ENCODE measurements around the gene ZNF30.
"Not testable (repeated sequence)": the region's sequence is repeated elsewhere in the genome, so short reads cannot be mapped to it uniquely, and the experiment has no call there.

ZNF30 gene

DNA sequence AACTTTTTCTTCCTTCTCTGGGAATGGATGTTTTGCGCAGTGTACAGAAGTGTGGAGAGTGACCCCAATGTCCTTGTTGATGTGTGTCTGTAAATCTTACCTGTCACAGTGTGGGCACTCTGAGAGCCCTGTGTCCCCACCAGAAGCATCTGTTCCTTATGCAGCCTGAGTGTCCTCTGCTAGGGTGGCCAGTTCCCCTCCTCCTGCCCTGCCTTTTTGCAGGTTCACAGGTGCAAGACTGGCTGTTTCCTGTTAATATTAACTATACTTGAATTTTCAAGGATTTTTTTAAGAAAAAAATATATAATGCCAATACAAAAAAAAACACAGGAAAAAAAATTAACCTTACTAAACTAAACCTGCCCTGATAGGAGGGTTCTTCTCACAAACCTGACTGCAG lies 61.4 kb downstream of the ZNF30 start:
- DNase-seq (ENCODE audit: low read depth): no peak
- H3K4me3 ChIP-seq (ENCODE audit: low read length): no peak overlapping the region
- TF ChIP-seq, protein P1, sequence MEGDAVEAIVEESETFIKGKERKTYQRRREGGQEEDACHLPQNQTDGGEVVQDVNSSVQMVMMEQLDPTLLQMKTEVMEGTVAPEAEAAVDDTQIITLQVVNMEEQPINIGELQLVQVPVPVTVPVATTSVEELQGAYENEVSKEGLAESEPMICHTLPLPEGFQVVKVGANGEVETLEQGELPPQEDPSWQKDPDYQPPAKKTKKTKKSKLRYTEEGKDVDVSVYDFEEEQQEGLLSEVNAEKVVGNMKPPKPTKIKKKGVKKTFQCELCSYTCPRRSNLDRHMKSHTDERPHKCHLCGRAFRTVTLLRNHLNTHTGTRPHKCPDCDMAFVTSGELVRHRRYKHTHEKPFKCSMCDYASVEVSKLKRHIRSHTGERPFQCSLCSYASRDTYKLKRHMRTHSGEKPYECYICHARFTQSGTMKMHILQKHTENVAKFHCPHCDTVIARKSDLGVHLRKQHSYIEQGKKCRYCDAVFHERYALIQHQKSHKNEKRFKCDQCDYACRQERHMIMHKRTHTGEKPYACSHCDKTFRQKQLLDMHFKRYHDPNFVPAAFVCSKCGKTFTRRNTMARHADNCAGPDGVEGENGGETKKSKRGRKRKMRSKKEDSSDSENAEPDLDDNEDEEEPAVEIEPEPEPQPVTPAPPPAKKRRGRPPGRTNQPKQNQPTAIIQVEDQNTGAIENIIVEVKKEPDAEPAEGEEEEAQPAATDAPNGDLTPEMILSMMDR (conservative IDR thresholded peaks at IDR 0.05; ENCODE audit: low read depth, low read length): no peak

DNA sequence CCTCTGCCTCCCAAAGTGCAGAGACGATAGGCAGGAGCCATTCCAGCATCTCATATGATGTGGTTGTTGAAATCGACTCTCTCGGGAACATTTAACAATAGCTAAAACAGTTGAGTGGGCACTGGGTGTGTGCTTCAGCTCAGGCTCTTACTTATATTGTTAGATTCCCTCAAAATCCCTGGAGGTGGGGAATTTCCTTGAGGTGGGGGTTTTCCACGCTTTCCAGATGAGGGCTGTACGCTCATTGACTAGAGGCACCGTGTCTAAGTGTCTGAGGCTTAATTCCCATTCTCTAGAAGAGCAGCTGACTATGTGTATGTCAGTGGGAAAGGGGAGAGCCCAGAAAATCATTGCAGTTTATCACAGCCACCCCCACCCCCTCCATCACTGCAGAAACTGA lies 62.6 kb downstream of the ZNF30 start:
- no peak for DNase-seq (ENCODE audit: low read depth)
- H3K4me3 ChIP-seq (ENCODE audit: low read length): no peak overlapping the region
- TF ChIP-seq, protein P1 (conservative IDR thresholded peaks at IDR 0.05; ENCODE audit: low read depth, low read length): no peak

DNA sequence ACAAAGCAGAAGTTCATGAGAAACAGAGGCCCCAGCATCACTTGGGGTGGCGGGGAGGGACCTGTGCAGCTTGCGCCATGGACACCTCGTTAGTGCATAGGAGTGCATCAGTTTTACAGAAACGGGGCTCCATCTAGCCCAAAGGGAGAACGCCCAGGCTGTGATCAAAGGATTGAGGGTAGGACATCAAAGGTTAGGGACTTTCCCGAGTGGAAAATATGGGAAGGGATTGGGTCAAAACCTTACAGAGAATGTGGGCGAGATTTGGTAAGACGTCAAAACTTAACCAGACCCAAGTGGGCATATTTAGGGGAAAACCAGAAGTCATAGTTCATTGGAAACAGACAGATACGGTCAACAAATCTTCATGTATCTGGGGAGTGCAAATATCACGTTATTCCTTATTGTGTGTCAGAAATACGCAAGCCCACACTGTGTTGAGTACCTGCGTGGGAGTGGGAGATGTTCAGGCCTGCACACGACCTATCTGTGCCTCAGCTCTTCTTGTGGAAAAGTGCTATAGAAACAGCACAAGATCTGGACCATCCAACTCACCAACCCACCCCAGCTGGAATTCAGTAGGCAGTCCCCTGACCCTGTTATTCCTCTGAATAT lies 64.0 kb downstream of the ZNF30 start:
- TF ChIP-seq, protein P1 (conservative IDR thresholded peaks at IDR 0.05; ENCODE audit: low read depth, low read length): no peak
- DNase-seq (ENCODE audit: low read depth): no peak
- H3K4me3 ChIP-seq (ENCODE audit: low read length): no peak overlapping the region

DNA sequence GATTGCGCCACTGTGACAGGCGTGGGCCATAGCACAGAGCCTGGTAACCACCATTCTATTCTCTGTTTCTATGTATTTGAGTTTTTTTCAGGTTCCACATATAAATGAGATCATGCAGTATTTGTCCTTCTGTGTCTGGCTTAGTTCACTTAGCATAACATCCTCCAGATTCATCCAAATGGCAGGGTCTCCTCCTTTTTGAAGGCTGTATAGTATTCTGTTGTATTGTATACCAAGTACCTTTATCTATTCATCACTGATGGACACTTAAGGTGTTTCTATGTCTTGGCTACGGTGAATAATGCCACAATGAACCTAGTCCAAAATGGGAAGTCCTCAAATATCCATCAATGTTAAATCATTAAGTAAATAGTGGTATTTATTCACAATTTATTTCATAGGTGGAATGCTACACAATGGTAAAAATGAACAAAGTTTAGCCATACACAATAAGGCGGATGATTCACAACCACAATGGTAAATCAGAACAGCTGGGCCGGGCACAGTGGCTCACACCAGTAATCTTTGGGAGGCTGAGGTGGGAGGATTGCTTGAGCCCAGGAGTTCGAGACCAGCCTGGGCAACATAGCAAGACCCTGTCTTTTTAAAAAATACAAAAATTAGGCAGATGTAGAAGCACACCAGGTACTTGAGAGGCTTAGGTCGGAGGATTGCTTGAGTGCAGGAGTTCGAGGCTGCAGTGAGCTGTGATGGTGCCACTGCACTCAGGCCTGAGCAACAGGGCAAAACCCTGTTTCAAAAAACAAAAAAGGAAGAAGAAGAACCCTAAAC lies 65.0 kb downstream of the ZNF30 start:
- TF ChIP-seq, protein P1 (conservative IDR thresholded peaks at IDR 0.05; ENCODE audit: low read depth, low read length): no peak
- H3K4me3 ChIP-seq (ENCODE audit: low read length): no peak overlapping the region

DNA sequence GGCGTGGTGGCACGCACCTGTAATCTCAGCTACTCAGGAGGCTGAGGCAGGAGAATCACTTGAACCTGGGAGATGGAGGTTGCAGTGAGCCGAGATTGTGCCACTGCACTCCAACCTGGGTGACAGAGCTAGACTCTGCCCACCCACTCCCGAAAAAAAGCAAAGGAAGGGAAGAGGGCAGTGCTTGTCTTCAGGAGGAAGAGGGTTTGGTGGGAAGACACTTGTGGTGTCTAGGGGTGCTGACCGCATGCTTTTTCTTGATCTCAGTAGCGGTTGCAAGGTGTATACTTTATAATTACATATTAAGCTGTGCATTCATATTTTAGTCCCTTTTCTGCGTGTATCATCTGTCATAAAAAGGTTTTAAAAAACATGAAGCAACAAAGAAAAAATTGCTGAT lies 65.9 kb downstream of the ZNF30 start:
- not testable (repeated sequence) for H3K4me3 ChIP-seq (ENCODE audit: low read length); DNase-seq (ENCODE audit: low read depth)

More for the DNA sequence above, 65.0 kb downstream of the ZNF30 start:
- no peak for DNase-seq (ENCODE audit: low read depth)

DNA sequence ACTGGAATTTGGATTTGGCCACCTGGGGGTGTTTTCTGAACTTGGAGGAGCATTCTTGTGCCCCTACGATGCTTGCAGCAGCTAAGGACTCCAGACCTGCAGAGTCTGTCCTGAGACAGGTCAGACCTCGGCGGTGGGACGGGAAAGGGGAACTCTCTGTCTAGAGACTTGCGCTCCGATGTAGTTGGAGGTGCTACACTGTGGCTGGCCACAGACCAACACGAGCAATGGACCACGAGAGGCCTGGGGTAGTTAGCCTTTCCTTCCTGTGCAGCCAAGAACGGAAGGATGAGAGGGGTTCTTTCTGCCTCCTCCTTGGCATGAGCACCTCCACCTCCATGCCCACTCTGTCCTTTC lies 67.6 kb downstream of the ZNF30 start:
- no peak for DNase-seq (ENCODE audit: low read depth)
- no peak overlapping the region for H3K4me3 ChIP-seq (ENCODE audit: low read length)
- TF ChIP-seq, protein P1 (conservative IDR thresholded peaks at IDR 0.05; ENCODE audit: low read depth, low read length): no peak
